Ecto neural progenitor cell (in vitro differentiated cells): Measurements from ENCODE around the gene PGLYRP4.

ENCODE experiments used
- DNase-seq: peaks from one replicate; pipeline ENCODE4 v3.0.0-alpha.2; 2018; ENCODE audit warnings: low spot score

PGLYRP4 gene, protein sequence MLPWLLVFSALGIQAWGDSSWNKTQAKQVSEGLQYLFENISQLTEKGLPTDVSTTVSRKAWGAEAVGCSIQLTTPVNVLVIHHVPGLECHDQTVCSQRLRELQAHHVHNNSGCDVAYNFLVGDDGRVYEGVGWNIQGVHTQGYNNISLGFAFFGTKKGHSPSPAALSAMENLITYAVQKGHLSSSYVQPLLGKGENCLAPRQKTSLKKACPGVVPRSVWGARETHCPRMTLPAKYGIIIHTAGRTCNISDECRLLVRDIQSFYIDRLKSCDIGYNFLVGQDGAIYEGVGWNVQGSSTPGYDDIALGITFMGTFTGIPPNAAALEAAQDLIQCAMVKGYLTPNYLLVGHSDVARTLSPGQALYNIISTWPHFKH

DNA sequence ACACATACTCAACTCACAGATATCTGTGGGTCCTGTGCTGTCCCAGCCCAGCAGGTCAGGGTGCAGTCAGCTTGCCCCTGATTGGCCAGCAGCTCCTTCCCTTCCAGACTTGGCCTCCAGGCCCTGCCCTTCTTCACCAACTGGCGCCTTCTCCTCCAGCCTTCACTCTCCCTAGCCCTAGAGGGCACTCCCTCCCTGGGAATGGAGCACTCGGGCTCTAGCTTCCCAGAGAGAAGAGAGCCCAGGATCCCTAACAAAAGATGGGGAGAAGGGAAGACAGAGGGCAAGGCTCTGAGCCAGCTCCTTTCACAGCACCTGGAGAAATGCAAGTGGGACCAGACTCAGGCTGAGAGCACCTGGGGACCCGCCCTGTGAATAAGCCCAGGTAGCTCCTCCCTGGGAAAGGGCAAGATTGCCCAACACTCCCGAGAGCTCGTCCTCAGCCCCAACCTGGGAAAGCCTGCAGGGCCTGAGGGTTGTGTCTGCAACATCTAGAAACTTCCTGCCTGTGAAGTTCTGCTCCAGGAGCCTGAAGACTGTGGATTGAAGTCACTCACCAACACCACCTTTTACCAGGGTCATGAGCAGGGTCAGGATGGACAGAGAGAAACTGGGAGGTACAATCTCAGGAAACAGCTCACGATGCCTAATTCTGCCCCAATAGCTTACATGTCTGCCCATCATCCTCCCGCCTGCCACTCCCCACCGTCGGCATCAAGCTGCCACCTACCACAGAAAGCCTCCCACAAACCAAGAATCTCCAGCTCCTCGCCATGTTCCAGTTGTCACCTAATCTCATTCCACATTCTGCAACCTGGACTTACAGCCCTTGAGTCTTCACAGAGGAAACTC, at the start of gene PGLYRP4:
PGLYRP4 (minus strand) TSS at position 331 of the 852 bp plus-strand sequence. CDS start 909 bp downstream, outside the sequence.
- DNase-seq, result peak; percentile 31

- DNase-seq, result peak; percentile 21
These were observed 49.4 kb upstream of the PGLYRP4 start for GRCh38 chr1:153397924-153398651.

DNA sequence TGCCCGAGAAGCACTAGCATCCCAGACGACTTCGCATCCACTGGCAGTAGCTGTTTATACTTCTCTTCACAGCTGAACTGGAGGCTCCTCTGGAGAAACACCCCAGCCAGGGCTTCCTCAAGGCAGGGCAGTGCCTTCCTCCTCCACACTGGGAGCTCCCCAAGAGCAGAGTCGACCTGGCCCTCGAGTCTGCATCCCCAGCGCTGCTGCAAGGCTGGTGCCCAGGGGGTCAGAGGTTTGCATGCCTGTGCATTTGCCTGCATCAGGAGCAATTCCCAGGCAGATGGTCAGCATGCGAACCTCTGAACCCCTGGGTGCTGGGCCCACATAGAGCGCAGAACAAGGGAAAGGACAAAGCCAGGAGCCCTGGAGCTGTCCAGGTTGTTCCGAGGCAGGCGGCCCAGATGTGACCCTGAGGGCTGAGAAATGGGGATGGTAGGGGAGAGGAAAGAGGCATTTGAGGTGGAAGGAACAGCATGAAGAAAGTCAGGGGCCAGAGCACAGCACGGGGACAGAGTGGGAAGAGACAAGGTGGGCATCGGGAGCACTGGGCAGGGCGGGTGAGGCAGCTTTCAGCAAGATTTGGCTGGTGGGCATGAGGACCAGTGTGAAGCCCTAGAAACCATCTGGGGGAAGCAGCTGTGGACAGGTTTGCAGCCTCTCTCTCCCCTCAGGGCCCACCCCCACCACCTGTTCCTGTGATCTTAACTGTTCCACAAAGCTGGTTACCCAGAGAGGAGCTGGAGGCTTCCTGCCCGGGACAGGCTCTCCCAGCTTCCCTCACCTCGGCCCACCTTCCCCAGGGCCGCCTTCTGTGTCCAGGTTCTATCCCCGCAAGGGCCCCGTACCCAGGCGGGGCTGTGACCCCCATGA, 48.6 kb upstream of the PGLYRP4 start:
- DNase-seq, result peak; percentile 38

DNA sequence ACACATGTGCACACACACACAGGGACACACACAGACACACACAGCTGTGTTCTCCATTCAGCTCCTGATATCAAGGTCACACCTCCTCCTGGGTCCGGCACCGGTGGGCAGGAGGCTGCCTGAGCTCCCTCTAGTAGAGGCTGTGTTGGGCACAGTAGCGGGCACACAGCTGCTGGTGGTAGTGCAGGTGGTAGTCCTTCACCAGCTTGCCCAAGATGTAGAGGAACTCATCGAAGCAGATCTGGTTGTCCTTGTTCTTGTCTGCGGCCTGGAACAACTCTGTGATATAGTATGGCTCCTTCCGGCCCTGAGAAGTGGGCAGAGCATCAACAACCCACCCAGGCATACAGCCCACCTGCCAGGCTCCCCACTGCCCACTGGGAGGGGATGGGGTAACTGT, 47.8 kb upstream of the PGLYRP4 start:
- peak; percentile 22 for DNase-seq

GRCh38 chr1:153395776-153396175, 47.1 kb upstream of the PGLYRP4 start:
- peak; percentile 19 for DNase-seq

DNA sequence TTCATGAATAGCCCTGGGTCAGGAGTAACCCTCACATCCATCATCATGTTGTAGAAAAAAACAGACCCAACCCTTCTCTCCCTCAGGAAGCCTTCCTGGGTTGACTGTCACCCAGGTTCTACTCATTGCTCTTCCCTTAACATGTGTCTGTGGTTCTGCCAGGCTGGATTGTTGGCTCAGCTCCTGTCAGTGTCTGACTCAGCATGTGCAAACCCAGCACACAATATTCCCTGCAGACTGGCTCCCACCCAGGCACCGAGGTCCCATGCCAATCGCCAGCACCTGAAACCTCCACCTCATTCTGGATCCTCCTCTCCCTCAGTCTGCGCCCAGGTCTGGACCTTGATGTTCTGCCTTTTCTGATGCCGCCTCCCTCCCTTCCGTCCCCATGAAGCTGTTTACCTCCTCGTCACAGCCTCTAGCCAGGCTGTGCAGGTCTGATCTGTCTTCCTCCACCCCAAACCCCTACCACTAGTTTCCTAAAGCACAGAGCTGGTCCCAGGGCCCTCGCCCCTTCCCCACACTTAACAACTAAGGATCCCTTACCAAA, 46.6 kb upstream of the PGLYRP4 start:
- DNase-seq, result peak; percentile 23

GRCh38 chr1:153394391-153394790, 45.8 kb upstream of the PGLYRP4 start:
- no peak for DNase-seq

- peak; percentile 45 for DNase-seq
These were observed 45.3 kb upstream of the PGLYRP4 start for GRCh38 chr1:153393926-153394325.

DNA sequence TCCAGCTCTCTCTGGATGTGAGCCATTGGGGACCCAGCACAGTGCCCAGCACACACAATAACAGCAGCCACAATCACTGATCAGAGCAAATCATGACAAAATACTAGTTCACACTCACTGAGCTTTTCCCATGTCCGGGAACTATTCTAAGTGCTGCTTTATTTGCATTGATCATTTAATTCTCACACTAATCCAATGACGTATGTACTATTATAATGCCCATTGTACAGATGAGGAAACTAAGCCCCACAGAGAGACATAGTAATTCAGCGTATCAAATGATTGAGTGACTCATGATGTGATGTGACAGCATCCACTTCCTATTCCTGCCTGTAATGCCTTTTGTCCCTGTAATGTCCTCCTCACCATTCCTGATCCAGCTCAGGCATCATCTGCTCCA, 44.2 kb upstream of the PGLYRP4 start:
- DNase-seq, result no peak

DNA sequence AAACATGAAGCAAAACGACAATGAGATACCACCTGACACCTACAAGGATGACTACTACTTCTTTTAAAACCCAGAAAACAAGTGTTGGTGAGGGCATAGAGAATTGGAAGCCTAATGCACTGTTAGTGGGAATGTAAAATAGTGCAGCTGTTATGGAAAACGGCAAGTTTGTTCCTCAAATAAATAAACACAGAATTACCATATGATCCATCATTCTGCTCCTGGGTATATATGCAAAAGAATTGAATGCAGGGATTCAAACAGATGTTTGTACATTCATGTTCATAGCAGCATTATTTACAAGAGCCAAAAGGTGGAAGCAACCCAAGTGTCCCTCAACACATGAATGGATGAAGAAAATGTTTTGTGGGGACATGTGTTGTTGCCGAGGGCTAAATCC, 43.6 kb upstream of the PGLYRP4 start:
- DNase-seq, result no peak

- DNase-seq, result peak; percentile 25
These were observed 42.5 kb upstream of the PGLYRP4 start, which contains the start of gene S100A8 for GRCh38 chr1:153390938-153391710. Gene S100A8, minus strand, starts transcription at chr1:153391073. Its CDS starts 538 bp downstream, at chr1:153390535.

GRCh38 chr1:153389973-153390879, 41.6 kb upstream of the PGLYRP4 start:
- DNase-seq, result peak; percentile 25

GRCh38 chr1:153389401-153389800, 40.8 kb upstream of the PGLYRP4 start:
- DNase-seq, result peak; percentile 10

GRCh38 chr1:153387785-153388184, 39.1 kb upstream of the PGLYRP4 start:
- DNase-seq, result peak; percentile 6

DNA sequence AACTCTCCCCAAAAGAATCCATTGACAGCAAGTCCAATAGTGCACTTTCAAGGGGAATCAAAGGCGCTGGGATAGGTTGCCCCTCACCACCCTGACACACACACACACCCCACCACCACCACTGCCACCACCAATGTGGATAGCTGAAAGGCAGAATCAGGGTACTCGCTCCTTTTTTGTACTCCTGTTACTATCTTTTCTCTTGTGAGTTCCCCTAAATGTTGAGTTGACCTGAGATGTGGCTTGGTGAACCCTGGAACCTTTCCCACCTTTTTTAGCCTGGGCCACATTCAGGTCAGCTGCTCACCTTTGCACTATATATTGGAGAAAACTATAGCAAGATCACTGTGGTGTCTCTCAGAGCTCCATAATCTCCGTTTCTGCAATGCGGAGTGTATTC, 38.4 kb upstream of the PGLYRP4 start:
- DNase-seq, result no peak

DNA sequence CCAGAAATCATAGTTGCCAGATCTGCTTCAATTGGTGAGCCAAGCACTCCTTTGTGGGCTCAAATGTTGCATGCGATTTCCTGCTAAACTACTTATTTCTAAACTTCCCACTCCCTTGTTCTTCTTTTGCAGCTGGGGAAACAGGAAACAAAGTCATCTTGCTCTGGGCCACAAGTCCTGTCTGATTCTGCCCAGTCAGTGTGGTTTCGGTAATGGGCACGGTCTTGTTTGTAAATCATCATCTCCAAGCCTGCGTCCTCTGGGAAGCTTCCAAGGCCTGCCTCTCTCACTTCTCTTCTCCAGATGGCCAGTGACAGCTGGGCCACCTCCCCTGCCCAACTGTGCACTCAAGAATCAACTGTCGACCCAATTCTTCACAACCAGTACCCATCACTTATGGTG, 37.9 kb upstream of the PGLYRP4 start:
- DNase-seq, result peak; percentile 14

DNA sequence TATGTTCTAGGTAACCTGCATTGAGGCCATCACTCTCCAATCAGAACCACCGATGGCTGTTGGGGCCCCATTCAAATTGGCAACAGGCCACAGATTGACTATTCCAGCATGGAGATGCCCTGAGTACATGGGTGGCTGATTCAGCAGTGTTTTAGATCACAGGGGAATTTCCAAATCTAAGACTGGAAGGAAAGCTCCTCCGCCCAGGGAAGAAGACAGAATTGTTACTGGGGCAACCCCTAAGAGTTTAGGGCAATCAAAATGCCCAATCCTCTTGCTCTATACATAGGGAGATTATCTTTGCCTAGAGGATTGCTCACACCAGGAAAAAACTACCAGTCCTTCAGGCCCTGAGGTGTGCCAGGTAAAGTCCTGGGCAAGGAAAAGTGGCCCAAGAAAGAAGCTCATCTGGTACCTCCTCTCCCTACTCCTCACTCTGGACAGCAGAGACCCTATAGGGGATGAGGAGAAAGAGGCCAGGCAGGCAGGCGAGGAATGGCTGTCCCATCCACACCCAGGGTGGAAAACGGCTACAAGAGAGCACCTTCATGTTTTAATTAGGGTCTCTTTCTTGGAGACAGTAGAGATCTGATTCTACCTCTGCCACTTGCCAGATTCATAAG, 36.4 kb upstream of the PGLYRP4 start:
- DNase-seq, result no peak

DNA sequence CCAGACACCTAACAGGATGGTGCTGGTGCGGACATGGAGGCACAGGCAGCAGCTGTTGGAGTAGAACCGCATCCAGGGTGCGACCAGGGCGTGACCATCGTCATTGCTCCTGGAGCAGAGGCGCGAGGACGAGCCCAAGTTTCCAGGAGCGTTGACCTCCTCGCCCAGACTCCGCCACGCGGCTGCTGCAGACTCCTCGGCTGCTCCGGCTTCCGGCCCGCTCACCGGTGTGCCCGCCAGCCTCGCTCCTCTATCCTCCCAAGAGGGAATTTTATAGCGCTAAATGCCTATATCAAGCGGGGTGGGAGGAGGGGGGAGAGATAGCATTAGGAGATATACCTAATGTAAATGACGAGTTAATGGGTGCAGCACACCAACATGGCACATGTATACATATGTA, 32.1 kb upstream of the PGLYRP4 start:
- DNase-seq, result no peak

DNA sequence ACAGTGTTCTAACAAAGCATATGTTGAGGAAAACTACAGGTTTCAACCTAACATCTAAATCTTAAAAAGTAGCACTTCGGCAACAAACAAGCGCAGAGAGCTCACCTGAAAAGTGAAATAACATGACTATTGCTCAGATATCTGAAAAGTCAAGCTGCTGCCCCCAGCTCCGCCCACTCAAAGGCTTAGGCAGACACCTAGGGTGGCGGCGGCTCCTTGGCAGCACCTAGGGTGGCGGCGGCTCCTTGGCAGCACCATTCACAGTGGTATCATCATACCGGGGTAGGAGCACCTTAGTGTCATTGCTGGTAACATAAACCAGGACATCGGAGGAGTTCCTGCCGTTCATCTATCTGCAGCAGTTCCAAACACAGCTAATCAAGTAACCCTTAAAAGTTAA, 30.9 kb upstream of the PGLYRP4 start:
- DNase-seq, result no peak
